Embryonic facial prominence (tissue), 1 donor: ENCODE results near the gene SLC22A15.

Source experiments
- DNase-seq: peaks from one replicate; pipeline ENCODE4 v3.0.0-alpha.2; 2016; ENCODE audit errors: extremely low spot score

Gene SLC22A15

DNA sequence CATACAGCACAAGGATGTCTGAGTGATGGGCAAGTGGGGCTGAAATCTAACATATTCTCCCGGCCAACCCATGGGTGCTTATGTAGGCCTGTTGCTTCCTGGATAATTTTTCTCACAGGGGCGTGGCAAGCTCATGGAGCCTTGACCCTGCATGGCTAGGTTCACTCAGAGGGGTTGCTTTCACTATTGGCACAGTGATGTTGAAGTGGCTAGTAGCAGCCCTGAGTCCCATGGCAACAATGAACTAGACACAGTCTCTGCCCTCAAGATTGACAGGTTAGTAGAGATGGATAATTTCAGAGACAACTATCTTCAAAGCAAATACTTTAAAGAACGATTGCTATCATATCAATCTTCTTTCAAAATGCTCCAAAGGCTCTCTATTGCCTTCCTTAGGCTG lies 128.4 kb downstream of the SLC22A15 start:
- no peak for DNase-seq

DNA sequence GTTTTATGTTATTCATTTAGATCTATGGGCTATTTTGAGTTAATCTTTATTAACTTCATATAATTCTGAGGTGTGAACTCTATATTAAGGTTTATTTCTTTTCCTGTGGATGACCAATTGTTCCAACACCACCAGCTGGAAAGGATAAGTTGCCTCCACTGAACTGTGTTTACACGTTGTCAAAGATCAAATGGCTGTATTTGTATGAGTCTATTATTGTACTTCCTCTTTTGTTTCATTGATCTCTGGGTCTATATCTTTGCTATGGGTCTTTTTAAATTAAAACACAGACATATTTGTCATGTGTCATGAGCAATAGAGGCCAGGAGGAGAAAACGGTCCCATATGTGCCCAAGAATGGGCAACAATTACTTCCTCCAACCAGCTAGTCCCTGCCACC lies 129.7 kb downstream of the SLC22A15 start:
- no peak for DNase-seq

DNA sequence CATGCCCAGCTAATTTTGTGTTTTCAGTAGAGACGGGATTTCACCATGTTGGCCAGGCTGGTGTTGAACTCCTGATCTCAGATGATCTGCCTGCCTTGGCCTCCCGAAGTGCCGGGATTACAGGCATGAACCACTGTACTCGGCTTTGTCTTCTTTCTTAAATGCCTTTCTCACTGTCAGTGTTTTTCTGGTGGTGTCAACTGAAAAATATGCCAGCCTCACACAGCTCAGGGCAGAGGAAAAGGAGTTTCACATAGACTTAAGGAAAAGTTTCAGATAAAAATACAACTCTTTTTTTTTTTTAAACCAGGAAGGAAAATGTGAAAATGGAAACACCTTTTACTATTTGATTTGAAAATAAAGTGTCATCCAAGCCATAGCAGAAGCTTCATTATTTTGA lies 130.3 kb downstream of the SLC22A15 start:
- no peak for DNase-seq

DNA sequence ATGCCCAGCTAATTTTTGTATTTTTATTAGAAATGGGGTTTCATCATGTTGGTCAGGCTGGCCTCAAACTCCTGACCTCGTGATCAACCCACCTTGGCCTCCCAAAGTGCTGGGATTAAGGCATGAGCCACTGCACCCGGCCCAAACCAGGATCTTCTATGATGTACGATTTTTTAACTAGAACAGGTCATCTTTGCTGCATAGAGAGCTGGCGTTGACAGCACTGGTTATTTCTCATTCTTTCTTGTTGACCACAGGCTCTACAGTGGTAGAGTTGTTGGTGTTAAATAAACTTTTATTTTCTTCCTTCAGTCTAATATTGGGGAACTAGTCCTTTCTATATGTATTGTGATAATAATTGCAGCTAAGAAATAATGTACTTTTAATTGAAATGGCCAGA lies 131.1 kb downstream of the SLC22A15 start:
- DNase-seq: no peak

DNA sequence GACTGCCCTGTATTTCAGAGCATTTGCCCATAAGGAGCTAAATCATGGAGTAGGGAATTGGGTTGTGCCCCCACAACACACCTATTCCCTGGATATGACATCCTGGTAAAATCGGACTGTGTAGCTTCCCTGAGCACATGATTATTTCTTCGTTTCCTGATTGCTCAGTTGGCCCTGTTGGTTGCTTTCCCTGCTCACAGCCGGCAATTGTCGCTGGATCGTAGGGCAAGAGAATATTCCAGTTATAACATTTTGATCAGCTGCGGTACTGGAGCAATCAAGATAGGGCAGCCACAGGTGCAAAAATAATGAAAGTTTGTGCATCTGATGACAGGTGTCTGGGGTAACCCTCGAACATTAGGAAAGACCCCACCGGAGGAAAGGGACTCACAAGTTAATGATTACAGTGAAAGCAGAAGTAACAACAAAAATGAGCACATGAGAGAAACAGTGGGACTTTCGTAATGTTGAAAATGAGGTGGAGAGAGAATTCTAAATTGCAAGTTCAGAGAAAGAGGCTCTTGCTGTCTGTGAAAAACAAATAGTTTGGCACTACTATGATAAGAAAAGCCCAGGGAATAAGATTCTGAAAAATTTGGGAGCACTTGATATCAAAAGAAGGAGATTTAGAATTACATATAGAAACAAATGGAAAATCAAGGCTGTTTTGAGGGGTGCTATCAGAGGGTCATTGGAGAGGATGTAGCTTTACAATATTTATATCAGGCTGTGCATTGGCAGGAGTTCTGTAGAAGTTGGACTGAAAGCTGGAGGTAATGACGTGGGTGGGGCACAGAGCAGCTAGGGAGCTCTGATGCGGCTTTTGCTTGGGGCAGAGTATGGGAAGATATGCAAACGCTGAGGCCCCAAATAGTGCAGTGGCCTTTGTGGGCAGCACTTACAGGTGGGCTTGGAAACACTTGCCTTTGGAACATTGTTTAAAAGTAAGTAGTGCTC lies 134.5 kb downstream of the SLC22A15 start, which contains the start of gene MAB21L3:
MAB21L3 (plus strand) TSS at position 833 of the 957 bp plus-strand sequence. CDS start 1,217 bp downstream, outside the sequence.
- no peak for DNase-seq

DNA sequence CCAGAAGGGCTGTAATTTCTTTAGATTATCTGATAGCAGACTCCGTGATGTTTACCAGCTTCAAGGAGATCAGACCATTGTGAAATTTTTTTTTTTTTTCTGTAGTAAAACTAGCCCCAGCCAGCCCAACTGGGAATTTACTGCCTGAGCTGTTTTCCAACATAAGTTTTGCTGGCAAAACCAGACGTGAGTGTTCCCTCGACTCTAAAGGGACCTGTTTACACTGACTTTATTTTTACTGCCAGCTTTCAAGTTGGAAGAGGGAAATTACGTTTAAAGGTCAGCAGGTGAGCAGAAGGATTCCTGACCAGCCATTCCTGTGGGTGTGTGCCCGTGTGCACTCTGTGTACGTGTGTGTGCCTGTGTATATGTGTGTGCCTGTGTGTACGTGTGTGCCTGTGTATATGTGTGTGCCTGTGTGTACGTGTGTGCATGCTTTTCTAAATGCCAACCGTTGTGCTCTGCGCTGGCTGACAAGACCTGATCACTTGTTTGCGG lies 135.3 kb downstream of the SLC22A15 start:
- DNase-seq: no peak

DNA sequence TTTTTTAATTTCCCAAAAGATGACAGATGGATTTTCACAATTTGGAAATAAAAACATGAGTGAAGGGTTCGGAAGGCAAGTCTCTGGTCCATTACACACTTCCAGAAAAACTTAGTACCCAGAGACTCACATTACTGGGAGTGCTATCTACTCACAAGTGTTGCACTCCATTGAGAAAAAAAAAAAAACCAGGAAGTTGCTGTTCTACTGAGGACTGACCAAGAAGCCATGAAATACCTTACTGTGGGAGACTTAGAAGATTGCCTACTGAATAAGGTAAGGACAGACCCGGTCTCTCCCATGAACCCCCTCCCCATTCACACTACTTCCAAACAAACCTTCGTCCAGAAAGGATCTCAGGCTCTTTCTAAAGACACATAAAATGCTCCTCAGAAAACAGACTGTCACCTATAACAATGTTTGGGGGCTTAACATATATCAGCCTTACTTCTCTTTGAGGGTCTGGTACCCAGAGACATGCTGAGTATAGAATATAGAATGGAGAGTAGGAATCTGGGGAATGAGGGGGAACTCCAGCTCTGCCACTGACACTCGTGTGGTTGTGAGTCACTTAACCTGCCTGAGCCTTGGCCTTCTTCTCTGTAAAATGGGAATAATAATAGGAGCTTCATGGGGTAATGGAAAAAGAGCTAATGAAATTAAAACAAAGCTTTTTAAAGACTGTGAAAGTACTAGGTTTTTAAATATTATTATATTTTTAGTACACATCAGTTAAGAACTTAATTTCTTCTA lies 136.3 kb downstream of the SLC22A15 start:
- no peak for DNase-seq

DNA sequence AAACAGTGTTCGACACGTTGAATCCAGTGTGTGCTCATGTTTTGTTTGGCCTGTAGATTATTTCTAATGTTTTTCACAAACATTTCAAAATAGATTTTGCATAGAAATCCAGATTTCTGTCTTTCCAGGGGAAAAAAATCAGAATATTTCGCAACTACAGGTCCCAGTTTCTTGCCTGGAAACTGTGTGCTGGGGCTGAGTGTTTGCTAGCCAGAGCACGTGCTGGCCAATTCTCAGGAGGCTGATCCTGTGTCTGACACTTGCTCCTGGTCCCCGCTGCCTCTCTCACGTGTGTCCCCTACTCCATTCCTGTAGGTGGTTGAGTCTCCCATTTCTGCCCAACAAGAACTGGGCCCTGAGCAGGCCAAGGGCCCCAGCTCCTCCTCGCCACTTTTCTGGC lies 137.3 kb downstream of the SLC22A15 start:
- DNase-seq: no peak

DNA sequence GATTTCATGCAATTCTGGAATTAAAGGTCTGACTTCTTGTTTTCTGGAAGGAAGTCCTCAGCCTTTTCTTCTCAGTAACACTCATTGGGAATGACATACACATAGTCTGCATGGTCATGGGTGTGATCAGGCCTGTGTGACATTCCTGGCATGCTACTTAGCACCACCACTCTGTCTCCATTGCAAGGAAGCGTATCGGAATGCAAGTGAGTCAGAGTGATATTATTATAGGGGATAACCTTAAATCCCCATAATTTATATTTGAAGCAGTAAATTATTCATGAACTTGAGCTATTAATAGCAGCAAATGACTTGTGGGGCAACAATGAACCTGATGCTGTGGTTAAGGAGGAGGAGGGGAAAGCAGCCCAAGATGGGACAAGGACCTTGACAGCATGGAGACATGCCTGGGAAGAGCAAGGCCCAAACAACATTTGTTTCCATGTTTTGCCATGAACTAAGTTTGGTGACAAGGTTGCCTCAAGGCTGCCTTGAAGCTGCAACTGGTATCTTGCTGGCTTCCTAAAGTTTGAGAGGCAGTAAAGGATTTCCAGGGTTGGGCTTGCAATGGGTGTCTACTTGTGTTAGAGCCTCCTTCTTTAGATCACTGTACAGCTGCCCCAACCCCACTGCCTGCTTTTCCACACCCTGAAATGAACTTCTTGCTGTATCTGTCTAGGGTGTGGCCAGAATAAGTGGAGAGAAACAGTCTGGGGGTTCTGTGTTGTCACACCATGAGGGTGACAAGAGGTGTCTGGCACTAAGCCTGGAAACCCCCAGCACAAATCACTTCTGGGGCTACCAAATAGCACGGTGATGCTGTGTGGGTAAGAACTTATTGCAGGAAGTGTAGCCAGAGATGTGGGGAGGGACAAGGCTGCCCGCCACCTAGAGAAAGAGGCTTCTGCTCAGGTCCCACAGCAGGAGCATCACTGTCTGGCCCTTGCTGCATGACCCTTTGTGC lies 139.4 kb downstream of the SLC22A15 start:
- DNase-seq: no peak

DNA sequence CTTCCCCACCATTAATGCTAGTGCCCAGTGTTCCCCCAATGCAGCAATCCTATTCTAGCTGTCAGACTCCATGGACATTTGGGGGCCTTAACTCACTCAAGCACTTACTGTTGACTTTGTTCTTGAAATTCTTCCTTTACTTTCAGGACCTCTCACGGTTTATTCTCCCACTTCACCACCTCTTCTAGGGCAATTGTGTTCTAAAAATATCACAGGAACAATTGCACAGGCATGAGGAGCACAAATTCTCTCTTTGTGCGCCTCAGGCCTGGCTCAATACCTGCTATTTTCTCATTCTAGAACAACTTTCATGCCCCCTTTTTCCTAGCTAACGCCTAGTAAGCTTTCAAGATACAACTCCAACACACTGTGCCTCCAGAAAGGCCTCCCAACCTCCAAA lies 142.2 kb downstream of the SLC22A15 start:
- DNase-seq: no peak
